Kidney capillary endothelial cell (primary cell): ENCODE data around the gene SARM1.

Experiments
- DNase-seq: peaks from one replicate; pipeline ENCODE4 v3.0.0-alpha.2; 2018; ENCODE audit warnings: low spot score

Gene SARM1

GRCh38 chr17:28368915-28369683, 2.4 kb upstream of the SARM1 start:
- no peak for DNase-seq

- DNase-seq: no peak
These were observed 1.8 kb upstream of the SARM1 start for GRCh38 chr17:28369684-28370034.

- no peak for DNase-seq
These were observed 1.3 kb upstream of the SARM1 start, which contains the start of gene VTN for GRCh38 chr17:28370035-28370743. Gene VTN (minus strand): TSS chr17:28370307. CDS start chr17:28370203, 104 bp downstream.

GRCh38 chr17:28370744-28371103, 770 bp upstream of the SARM1 start:
- DNase-seq: no peak

- no peak for DNase-seq
These were observed 880 bp downstream of the SARM1 start for GRCh38 chr17:28372203-28372944.

GRCh38 chr17:28372945-28373274, 1.4 kb downstream of the SARM1 start:
- DNase-seq: no peak

GRCh38 chr17:28379814-28380801, 8.6 kb downstream of the SARM1 start:
- no peak for DNase-seq

DNA sequence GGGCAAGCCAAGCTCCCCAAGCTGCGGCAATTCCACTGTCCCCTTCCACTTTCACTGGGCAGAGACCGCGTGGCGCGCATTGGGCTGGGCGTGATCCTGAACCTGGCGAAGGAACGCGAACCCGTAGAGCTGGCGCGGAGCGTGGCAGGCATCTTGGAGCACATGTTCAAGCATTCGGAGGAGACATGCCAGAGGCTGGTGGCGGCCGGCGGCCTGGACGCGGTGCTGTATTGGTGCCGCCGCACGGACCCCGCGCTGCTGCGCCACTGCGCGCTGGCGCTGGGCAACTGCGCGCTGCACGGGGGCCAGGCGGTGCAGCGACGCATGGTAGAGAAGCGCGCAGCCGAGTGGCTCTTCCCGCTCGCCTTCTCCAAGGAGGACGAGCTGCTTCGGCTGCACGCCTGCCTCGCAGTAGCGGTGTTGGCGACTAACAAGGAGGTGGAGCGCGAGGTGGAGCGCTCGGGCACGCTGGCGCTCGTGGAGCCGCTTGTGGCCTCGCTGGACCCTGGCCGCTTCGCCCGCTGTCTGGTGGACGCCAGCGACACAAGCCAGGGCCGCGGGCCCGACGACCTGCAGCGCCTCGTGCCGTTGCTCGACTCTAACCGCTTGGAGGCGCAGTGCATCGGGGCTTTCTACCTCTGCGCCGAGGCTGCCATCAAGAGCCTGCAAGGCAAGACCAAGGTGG, 9.8 kb downstream of the SARM1 start:
- DNase-seq: peak; percentile 44

DNA sequence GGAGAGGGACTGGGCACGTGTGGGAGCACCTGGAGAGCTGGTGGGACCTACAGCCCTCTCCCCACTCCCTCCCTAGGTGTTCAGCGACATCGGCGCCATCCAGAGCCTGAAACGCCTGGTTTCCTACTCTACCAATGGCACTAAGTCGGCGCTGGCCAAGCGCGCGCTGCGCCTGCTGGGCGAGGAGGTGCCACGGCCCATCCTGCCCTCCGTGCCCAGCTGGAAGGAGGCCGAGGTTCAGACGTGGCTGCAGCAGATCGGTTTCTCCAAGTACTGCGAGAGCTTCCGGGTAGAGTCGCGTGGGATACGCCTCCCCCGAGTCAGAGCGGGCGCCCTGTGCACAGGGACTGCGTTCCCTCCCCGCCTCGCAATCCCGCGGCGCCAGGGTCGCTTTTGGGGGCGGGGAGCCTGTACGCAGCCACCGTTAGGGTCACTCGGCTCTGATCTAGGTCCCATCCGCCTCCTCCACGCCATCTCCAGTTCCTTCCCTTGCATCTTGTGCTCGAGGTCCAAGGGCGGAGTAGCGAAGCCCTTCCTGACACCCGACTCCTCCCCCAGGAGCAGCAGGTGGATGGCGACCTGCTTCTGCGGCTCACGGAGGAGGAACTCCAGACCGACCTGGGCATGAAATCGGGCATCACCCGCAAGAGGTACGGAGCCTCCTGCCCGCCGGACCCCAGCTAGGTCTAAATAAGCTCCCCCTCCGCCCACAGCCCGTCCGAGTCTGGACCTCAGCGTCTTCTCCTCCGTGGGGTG, 13.0 kb downstream of the SARM1 start:
- DNase-seq: no peak

GRCh38 chr17:28385037-28385400, 13.5 kb downstream of the SARM1 start:
- no peak for DNase-seq

- no peak for DNase-seq
These were observed 13.9 kb downstream of the SARM1 start for GRCh38 chr17:28385406-28385805.

DNA sequence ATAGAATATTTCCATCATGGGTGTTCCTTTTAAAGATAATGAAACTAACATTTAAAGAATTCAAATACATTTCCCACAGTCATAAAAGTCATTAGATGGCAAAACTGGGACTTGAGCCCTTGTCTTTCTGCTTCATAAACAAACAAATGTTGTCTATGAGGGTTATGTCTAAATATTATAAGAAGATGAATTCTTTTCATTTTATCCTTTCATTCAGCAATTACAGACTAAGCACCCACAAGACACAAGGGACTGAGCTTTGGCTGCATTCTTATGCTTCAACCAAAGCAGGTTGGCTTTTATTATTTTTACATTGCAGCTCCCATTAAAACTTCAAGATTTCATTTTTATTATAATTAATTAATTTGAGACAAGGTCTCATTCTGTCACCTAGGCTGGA, 14.9 kb downstream of the SARM1 start:
- DNase-seq: no peak

GRCh38 chr17:28388106-28388505, 16.6 kb downstream of the SARM1 start:
- DNase-seq: no peak

DNA sequence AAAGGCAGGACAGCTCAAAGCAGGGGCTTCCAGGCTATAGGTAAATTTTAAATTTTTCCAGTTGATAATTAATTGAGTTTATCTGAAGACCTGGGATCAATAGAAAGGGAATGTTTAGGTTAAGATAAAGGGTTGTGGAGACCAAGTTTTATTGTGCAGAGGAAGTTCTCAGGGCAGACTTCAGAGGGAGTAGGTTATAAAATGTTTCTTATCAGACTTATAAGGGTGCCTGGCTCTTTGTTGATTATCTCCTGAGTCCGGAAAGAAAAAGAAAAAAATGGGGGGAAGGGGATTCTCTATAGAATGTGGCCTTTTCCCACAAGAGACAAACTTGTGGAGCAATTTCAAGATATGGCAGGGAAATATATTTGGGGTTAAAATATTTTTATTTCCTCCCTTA, 18.6 kb downstream of the SARM1 start:
- no peak for DNase-seq

DNA sequence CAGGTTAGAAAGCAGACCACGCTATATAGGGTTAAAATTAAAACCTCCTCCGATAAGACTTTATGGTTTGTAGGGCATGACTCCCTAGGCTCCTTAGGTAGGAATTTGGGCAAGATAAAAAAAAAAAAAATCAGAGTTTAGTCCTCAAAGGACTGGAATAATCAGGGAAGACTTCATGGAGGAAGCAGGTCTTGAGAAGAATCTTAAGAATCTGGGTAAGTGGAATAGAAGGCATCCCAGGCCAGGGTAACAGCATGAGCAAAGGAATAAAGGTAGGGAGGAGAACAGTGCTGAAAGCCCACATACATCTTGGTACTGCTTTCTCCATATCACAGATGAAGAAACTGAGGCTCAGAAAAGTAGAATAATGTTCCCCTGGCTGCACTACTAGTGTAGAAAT, 19.1 kb downstream of the SARM1 start:
- no peak for DNase-seq

DNA sequence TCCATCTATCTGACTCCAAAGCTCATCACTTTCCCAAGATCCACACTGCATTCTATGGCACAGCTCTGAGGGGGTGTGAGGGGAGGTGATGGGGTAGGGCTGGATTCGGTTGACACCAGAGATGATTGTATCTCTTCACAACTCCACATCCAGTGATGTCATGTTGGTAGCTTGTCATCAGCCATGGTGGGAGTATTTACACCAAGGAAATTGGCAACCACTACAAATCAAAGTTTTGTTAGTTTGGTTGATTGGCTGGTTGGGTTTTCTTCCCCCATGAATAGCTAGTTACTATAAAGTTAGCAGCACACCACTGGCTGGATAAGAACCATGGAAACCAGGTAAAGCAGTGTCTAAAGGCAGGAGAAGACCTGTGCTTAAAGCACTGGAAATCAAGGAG, 19.5 kb downstream of the SARM1 start:
- no peak for DNase-seq

DNA sequence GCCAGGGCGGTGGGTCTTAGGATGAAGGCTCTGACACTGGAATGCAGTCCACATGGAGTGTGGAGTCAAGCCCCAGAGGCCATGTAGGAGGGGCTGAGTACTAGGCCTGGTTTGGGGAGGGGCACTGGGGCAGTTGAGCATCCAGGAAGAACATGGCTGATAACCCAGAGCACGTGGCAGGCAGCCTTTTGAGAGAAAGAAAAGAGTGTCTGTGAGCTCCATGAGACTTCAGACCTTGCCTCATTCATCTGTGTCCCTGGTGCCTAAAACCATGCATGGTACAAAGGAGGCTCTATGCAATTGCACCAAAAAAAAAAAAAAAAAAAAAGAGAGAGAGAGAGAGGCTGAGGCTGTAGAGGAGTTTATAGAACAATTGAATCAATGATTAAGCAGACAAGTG, 19.9 kb downstream of the SARM1 start:
- no peak for DNase-seq

DNA sequence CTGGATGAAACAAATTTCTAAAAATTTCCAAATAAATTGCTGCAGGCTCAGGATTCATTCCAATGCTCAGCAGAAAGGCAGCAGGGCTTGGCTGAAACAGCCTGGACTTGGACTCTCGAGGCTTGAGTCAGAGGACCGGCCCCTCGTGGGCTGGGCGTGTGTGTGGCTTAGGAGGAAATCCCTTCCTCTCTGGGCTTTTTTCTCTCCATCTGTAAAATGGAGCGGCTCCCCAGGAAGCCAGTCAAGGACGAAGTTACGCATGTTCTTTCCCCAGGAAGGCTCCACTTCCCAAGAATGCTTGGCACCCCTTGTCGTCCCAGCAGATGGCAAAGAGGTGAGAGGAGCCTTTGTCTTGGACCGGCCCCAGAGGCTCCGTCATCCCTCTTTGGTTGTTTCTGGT, 21.0 kb downstream of the SARM1 start:
- DNase-seq: no peak

GRCh38 chr17:28394337-28395116, 23.0 kb downstream of the SARM1 start:
- peak; percentile 16 for DNase-seq

DNA sequence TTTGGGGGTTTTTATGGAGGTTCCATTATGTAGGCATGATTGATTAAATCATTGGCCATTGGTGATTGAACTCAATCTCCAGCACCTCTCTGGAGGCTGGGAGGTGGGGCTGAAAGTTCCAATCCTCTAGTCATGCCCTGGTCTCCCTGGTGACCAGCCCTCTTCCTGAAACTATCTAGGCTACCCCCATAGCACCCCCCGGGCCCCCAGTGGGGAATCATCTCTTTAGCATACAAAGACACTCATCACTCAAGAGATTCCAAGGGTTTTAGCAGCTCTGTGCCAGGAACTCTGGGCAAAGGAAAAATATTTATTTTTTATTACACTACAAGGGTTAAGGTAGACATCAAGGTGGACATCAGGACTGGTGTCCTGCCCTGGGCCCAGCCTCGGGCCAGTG, 23.9 kb downstream of the SARM1 start:
- no peak for DNase-seq
